Neural cell (in vitro differentiated cells): ENCODE results near the gene LYPLAL1. TPM values are rescaled to one million over a fixed set of nuclear protein-coding genes. Genes with fewer than 3 reads are reported as not detected.

Experiments
- H2AFZ ChIP-seq: fragments of 200-600, 300-800 bp; sonication (generic), shearing (Covaris generic); 2 replicates; pipeline ENCODE4 v1.6.0; 2014; ENCODE audit warnings: low read depth, mild to moderate bottlenecking, antibody characterized with exemption, low read length, moderate library complexity
- H3F3A ChIP-seq: fragments of 200-600 bp; shearing (Covaris generic); 2 replicates; pipeline ENCODE4 v1.6.1; 2016; ENCODE audit warnings: mild to moderate bottlenecking, moderate library complexity, mixed read lengths, antibody characterized with exemption, low read length; ENCODE audit not compliant: insufficient read depth, poor library complexity, severe bottlenecking
- H3K27ac ChIP-seq: fragments of 200-600, 300-800 bp; sonication (generic), shearing (Covaris generic); 2 replicates; pipeline ENCODE4 v1.5.1; 2014; ENCODE audit warnings: mild to moderate bottlenecking, low read length, moderate library complexity
- H3K27me3 ChIP-seq: fragments of 300-800, 200-600 bp; sonication (generic), shearing (Covaris generic); 2 replicates; pipeline ENCODE4 v1.6.0; 2014; ENCODE audit warnings: mild to moderate bottlenecking, low read depth, low read length, moderate library complexity; ENCODE audit not compliant: insufficient read depth
- H3K36me3 ChIP-seq: fragments of 300-800, 200-600 bp; sonication (generic), shearing (Covaris generic); 2 replicates; pipeline ENCODE4 v1.5.1; 2014; ENCODE audit warnings: mild to moderate bottlenecking, antibody characterized with exemption, low read length, moderate library complexity; ENCODE audit not compliant: insufficient read depth
- H3K4me2 ChIP-seq: fragments of 300-800, 200-600 bp; sonication (generic), shearing (Covaris generic); 2 replicates; pipeline ENCODE4 v1.6.0; 2014; ENCODE audit warnings: mild to moderate bottlenecking, low read length
- H3K4me3 ChIP-seq: fragments of 300-800, 200-600 bp; sonication (generic), shearing (Covaris generic); 2 replicates; pipeline ENCODE4 v1.5.1; 2014; ENCODE audit warnings: mild to moderate bottlenecking, low read length, moderate library complexity
- H3K79me2 ChIP-seq: fragments of 200-600 bp; shearing (Covaris generic); replicated peaks from 2 replicates; pipeline ENCODE4 v1.6.0; 2014; ENCODE audit warnings: mild to moderate bottlenecking, low read length, moderate library complexity; ENCODE audit not compliant: insufficient read depth
- H3K9ac ChIP-seq: fragments of 300-800, 200-600 bp; sonication (generic), shearing (Covaris generic); 2 replicates; pipeline ENCODE4 v1.6.1; 2016; ENCODE audit warnings: mild to moderate bottlenecking, low read length, mixed read lengths
- H3K9me2 ChIP-seq: fragments of 200-600 bp; shearing (Covaris generic); 2 replicates; pipeline ENCODE4 v1.6.1; 2016; ENCODE audit warnings: mild to moderate bottlenecking, low read length, mixed read lengths; ENCODE audit not compliant: insufficient read depth
- H3K9me3 ChIP-seq: fragments of 200-600, 300-800 bp; sonication (generic), shearing (Covaris generic); 2 replicates; pipeline ENCODE4 v1.6.1; 2016; ENCODE audit warnings: mild to moderate bottlenecking, mixed run types, low read length, moderate library complexity, mixed read lengths
- H4K20me1 ChIP-seq: fragments of 200-600 bp; shearing (Covaris generic); 2 replicates; pipeline ENCODE4 v1.6.1; 2016; ENCODE audit warnings: mild to moderate bottlenecking, mixed run types; ENCODE audit not compliant: insufficient read depth
- EP300 ChIP-seq: fragments of 450-650 bp; conservative IDR thresholded peaks from 2 replicates; pipeline ENCODE4 v1.6.1; 2014; ENCODE audit warnings: antibody characterized with exemption, mild to moderate bottlenecking, moderate library complexity; ENCODE audit not compliant: poor library complexity, severe bottlenecking
- EZH2 ChIP-seq: fragments of 200-600, 300-800 bp; shearing (Covaris generic), sonication (generic); IDR thresholded peaks from 2 replicates; pipeline ENCODE4 v1.6.1; 2014; ENCODE audit warnings: antibody characterized with exemption, low read length, borderline replicate concordance, mild to moderate bottlenecking; ENCODE audit not compliant: insufficient read depth, poor library complexity, severe bottlenecking
- MXI1 ChIP-seq: fragments of 450-650 bp; conservative IDR thresholded peaks from 2 replicates; pipeline ENCODE4 v1.6.1; 2014; ENCODE audit warnings: antibody characterized with exemption, mild to moderate bottlenecking; ENCODE audit not compliant: poor library complexity, severe bottlenecking
- POLR2AphosphoS5 ChIP-seq: IDR thresholded peaks from 2 replicates; pipeline ENCODE4 v1.6.1; 2012
- RAD21 ChIP-seq: fragments of 450-650 bp; conservative IDR thresholded peaks from 2 replicates; pipeline ENCODE4 v1.6.1; 2014; ENCODE audit warnings: antibody characterized with exemption, mild to moderate bottlenecking, moderate library complexity
- SMC3 ChIP-seq: fragments of 450-650 bp; conservative IDR thresholded peaks from 2 replicates; pipeline ENCODE4 v1.6.1; 2014; ENCODE audit warnings: antibody characterized with exemption, mild to moderate bottlenecking, moderate library complexity; ENCODE audit not compliant: poor library complexity
- TAF1 ChIP-seq: IDR thresholded peaks from 2 replicates; pipeline ENCODE4 v1.6.1; 2012; ENCODE audit warnings: low read depth
- polyA plus RNA-seq: library from polyadenylated mRNA; depleted of rRNA; stranded (reverse); fragments of >200 nt; gene quantifications from 2 replicates; pipeline ENCODE4 v1.2.3, GENCODE V29; 2014
- TF ChIP-seq, protein P1 (sequence below): IDR thresholded peaks from 2 replicates; pipeline ENCODE4 v1.6.1; 2012; ENCODE audit warnings: borderline replicate concordance
- TF ChIP-seq, protein P2 (sequence below): fragments of 450-650 bp; IDR thresholded peaks from 2 replicates; pipeline ENCODE4 v1.5.1; 2014; ENCODE audit warnings: antibody characterized with exemption, mild to moderate bottlenecking, moderate library complexity; ENCODE audit not compliant: poor library complexity, severe bottlenecking

Gene LYPLAL1
- polyA plus RNA-seq, 1 donor from 2014 or later = 38.1 TPM

DNA sequence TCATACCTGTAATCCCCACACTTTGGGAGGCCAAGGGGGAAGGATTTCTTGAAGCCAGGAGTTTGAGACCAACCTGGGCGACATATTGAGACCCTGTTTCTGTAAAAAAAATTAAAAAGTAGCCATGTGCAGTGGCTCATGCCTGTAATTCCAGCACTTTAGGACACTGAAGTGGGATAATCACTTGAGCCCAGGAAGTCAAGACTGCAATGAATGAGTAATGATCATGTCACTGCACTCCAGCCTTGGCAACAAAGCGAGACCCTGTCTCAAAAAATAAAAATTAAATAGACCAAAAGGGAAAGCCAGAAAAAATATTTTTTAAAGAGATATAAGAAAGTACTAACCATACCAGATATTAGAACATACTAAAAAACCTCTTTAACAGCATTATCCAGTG lies 44.7 kb upstream of the LYPLAL1 start:
- Histone ChIP-seq H3F3A (no peaks in the 10 kb centered on the region), H3K27ac (no peak overlapping the region), H3K4me3 (no peak overlapping the region), H3K27me3 (no peaks in the 10 kb centered on the region), H3K36me3 (no peaks in the 10 kb centered on the region), H3K9ac (no peak overlapping the region), H3K79me2 (no peaks in the 10 kb centered on the region), H3K9me3 (no peaks in the 10 kb centered on the region), H3K9me2 (no peaks in the 10 kb centered on the region), H2AFZ (no peak overlapping the region), H3K4me2 (no peak overlapping the region), H4K20me1 (no peaks in the 10 kb centered on the region)
- TF ChIP-seq RAD21 = no peak
- no peak for TF ChIP-seq MXI1
- no peak for TF ChIP-seq SMC3
- TF ChIP-seq, protein P1, sequence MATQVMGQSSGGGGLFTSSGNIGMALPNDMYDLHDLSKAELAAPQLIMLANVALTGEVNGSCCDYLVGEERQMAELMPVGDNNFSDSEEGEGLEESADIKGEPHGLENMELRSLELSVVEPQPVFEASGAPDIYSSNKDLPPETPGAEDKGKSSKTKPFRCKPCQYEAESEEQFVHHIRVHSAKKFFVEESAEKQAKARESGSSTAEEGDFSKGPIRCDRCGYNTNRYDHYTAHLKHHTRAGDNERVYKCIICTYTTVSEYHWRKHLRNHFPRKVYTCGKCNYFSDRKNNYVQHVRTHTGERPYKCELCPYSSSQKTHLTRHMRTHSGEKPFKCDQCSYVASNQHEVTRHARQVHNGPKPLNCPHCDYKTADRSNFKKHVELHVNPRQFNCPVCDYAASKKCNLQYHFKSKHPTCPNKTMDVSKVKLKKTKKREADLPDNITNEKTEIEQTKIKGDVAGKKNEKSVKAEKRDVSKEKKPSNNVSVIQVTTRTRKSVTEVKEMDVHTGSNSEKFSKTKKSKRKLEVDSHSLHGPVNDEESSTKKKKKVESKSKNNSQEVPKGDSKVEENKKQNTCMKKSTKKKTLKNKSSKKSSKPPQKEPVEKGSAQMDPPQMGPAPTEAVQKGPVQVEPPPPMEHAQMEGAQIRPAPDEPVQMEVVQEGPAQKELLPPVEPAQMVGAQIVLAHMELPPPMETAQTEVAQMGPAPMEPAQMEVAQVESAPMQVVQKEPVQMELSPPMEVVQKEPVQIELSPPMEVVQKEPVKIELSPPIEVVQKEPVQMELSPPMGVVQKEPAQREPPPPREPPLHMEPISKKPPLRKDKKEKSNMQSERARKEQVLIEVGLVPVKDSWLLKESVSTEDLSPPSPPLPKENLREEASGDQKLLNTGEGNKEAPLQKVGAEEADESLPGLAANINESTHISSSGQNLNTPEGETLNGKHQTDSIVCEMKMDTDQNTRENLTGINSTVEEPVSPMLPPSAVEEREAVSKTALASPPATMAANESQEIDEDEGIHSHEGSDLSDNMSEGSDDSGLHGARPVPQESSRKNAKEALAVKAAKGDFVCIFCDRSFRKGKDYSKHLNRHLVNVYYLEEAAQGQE = no peak

DNA sequence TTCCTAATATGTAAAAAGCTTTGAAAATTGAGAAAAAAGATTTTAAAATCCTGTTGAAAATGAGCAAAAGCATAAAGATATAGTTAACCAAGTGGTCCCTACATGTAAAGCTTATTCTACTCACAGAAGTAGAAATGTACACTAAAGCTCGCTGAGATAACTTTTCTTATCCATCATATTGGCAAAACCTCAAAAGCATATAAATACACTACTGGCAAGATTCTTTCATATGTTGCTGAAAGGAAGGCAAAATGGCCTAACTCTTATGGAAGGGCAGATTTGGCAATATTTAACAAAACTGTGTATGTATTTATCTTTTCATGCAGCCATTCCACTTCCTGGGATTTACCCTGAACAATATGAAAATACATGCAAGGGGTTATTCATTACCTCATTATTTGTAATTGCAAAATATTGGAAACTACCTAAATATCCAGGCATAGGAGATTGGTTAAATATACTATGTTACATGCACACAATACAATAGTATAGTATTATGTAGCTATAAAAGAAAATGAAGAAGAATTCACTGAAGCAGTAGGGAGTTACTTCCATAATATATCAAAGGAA lies 43.2 kb upstream of the LYPLAL1 start:
- H3K4me3 ChIP-seq = no peak overlapping the region
- no peaks in the 10 kb centered on the region for H3K9me3 ChIP-seq
- H3K27me3 ChIP-seq = no peaks in the 10 kb centered on the region
- H3K9me2 ChIP-seq = no peaks in the 10 kb centered on the region
- H3K9ac ChIP-seq = no peak overlapping the region
- H3K79me2 ChIP-seq = no peaks in the 10 kb centered on the region
- no peaks in the 10 kb centered on the region for H4K20me1 ChIP-seq
- H3K4me2 ChIP-seq = no peak overlapping the region
- no peak overlapping the region for H2AFZ ChIP-seq
- no peaks in the 10 kb centered on the region for H3K36me3 ChIP-seq
- no peak overlapping the region for H3K27ac ChIP-seq
- TF ChIP-seq SMC3 (no peak), TAF1 (no peak), POLR2AphosphoS5 (no peak), EZH2 (no peak), RAD21 (no peak), EP300 (no peak), MXI1 (no peak)
- TF ChIP-seq, protein P1 = no peak
- TF ChIP-seq, protein P2, sequence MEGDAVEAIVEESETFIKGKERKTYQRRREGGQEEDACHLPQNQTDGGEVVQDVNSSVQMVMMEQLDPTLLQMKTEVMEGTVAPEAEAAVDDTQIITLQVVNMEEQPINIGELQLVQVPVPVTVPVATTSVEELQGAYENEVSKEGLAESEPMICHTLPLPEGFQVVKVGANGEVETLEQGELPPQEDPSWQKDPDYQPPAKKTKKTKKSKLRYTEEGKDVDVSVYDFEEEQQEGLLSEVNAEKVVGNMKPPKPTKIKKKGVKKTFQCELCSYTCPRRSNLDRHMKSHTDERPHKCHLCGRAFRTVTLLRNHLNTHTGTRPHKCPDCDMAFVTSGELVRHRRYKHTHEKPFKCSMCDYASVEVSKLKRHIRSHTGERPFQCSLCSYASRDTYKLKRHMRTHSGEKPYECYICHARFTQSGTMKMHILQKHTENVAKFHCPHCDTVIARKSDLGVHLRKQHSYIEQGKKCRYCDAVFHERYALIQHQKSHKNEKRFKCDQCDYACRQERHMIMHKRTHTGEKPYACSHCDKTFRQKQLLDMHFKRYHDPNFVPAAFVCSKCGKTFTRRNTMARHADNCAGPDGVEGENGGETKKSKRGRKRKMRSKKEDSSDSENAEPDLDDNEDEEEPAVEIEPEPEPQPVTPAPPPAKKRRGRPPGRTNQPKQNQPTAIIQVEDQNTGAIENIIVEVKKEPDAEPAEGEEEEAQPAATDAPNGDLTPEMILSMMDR = no peak
- no peaks in the 10 kb centered on the region for H3F3A ChIP-seq
